GM12878 (cell line): ENCODE results near the gene NOP10. TPM values are rescaled to one million over a fixed set of nuclear protein-coding genes. Genes with fewer than 3 reads are reported as not detected.
A peak's percentile ranks its signal among the peaks of the same experiment; 100 is the strongest.

Experiments used
- ATAC-seq: fragments of 200-7000 bp; cut with Tn5 transposase; 3 replicates; pipeline ENCODE4 v1.9.1; 2020; ENCODE audit warnings: mild to moderate bottlenecking, moderate library complexity
- BruUV-seq: library from RNA; stranded (reverse); fragments of 400-500 nt; replicated peaks from 2 replicates; lab custom pipeline; 2021; lab: Mats Ljungman, UMichigan
- CTCF ChIA-PET: fragments of 300-600 bp; sonication (Branson Sonifier 250); formaldehyde crosslinking; extraction: SDS; loops from one replicate; lab custom pipeline; 2021; ENCODE audit warnings: inconsistent platforms; lab: Yijun Ruan, JAX
- POLR2A ChIA-PET: fragments of 350-600 bp; formaldehyde crosslinking; extraction: SDS; loops from one replicate; lab custom pipeline; 2021; ENCODE audit warnings: inconsistent platforms; lab: Charles Lee
- RAD21 ChIA-PET: fragments of 300-600 bp; sonication (Branson Sonifier 250); formaldehyde crosslinking; loops from one replicate; lab custom pipeline; 2023; ENCODE audit warnings: antibody characterized with exemption; ENCODE audit not compliant: unreplicated experiment; lab: Charles Lee
- SMC1A ChIA-PET: fragments of 300-600 bp; sonication (Branson Sonifier 250); formaldehyde crosslinking; loops from one replicate; lab custom pipeline; 2023; ENCODE audit not compliant: unreplicated experiment, uncharacterized antibody; lab: Charles Lee
- DNase-seq: peaks from one replicate; pipeline ENCODE4 v3.0.0-alpha.2; 2011; ENCODE audit warnings: low read depth, low spot score
- FAIRE-seq: peaks from 3 replicates; lab custom pipeline; 2011; peaks lifted over from hg19 to GRCh38; lab: Jason Lieb, UNC
- H2AFZ ChIP-seq: 2 replicates; pipeline ENCODE4 v1.6.0; 2011; ENCODE audit warnings: low read depth, low read length, control low read depth; ENCODE audit not compliant: control insufficient read depth
- H3K27ac ChIP-seq: 2 replicates; pipeline ENCODE4 v1.5.1; 2011; ENCODE audit warnings: control low read depth; ENCODE audit not compliant: control insufficient read depth, insufficient read depth
- H3K27me3 ChIP-seq, 2 experiments: replicated peaks in 1 of 2; 2 replicates each; pipeline versions ENCODE4 v1.6.0 to v1.6.1; 2011; ENCODE audit warnings: low read length in 1 of 2; ENCODE audit not compliant: control insufficient read depth in 2 of 2, insufficient read depth in 2 of 2
- H3K36me3 ChIP-seq, 2 experiments: 2 replicates each; pipeline ENCODE4 v1.5.1; 2011; ENCODE audit warnings: low read length in 1 of 2; ENCODE audit not compliant: control insufficient read depth in 2 of 2, insufficient read depth in 2 of 2
- H3K4me1 ChIP-seq: 2 replicates; pipeline ENCODE4 v1.6.1; 2011; ENCODE audit warnings: mild to moderate bottlenecking, low read length, moderate library complexity, mixed read lengths; ENCODE audit not compliant: control insufficient read depth, insufficient read depth
- H3K4me2 ChIP-seq: 2 replicates; pipeline ENCODE4 v1.6.0; 2011; ENCODE audit warnings: control low read depth; ENCODE audit not compliant: control insufficient read depth, insufficient read depth
- H3K4me3 ChIP-seq: fragments of 200-600 bp; sonication (generic); 2 replicates; pipeline ENCODE4 v1.5.1; 2016
- H3K79me2 ChIP-seq: 2 replicates; pipeline ENCODE4 v1.6.0; 2011; ENCODE audit warnings: low read length; ENCODE audit not compliant: control insufficient read depth, insufficient read depth
- H3K9ac ChIP-seq: 2 replicates; pipeline ENCODE4 v1.8.0; 2011; ENCODE audit warnings: low read length, control low read depth, mixed read lengths; ENCODE audit not compliant: control insufficient read depth, insufficient read depth
- H3K9me3 ChIP-seq: replicated peaks from 3 replicates; pipeline ENCODE4 v1.5.1; 2011; ENCODE audit warnings: mild to moderate bottlenecking, low read length; ENCODE audit not compliant: control insufficient read depth, insufficient read depth
- H4K20me1 ChIP-seq: 2 replicates; pipeline ENCODE4 v1.6.0; 2011; ENCODE audit not compliant: control insufficient read depth, insufficient read depth
- E2F4 ChIP-seq: IDR thresholded peaks from 2 replicates; pipeline ENCODE4 v1.6.1; 2012; ENCODE audit warnings: low read depth, low read length, improper control_type of control experiment
- MYB ChIP-seq: fragments of 150-350 bp; IDR thresholded peaks from 2 replicates; pipeline ENCODE4 v1.6.1; 2014; ENCODE audit warnings: mild to moderate bottlenecking, low read depth, low read length, borderline replicate concordance
- RUNX3 ChIP-seq: IDR thresholded peaks from 2 replicates; pipeline ENCODE4 v1.6.1; 2012; ENCODE audit warnings: low read length, inconsistent platforms
- WGBS: methylation state at CpG from one replicate; pipeline ENCODE4 v1.1.6; 2016; ENCODE audit warnings: low lambda C conversion rate; ENCODE audit not compliant: insufficient replicate concordance, insufficient coverage; ENCODE audit errors: missing lambda C conversion rate; 5-methylcytosine and 5-hydroxymethylcytosine counted together
- in situ Hi-C: fragments of 300-500 bp; cut with MboI; formaldehyde crosslinking; loops from 9 replicates; pipeline ENCODE4 v1.14.3; 2018; ENCODE audit warnings: mixed read lengths
- intact Hi-C: fragments of 100-400 bp; cut with micrococcal nuclease; formaldehyde crosslinking; loops from one replicate; pipeline ENCODE4 v1.14.2; 2022; ENCODE audit not compliant: unreplicated experiment
- polyA plus RNA-seq, 11 experiments: library from polyadenylated mRNA; depleted of rRNA in 4 of 11; unstranded in 6 of 11; stranded (reverse) in 5 of 11; fragments of >200 nt; fragmentation: Nextera tagmentation in 4 of 11; fragmentation: Illumina TruSeq in 1 of 11; extraction: Ambion mirVana in 4 of 11; extraction: Trizol in 1 of 11; gene quantifications; 1 replicate in 1 of 11; 2 replicates in 10 of 11; pipeline versions ENCODE4 v1.2.1 to v1.2.3, GENCODE V29; 2011 to 2016; ENCODE audit warnings: inconsistent platforms in 2 of 11, missing spikeins in 2 of 11, low read depth in 1 of 11
- total RNA-seq, 4 experiments: library from RNA; depleted of rRNA in 3 of 4; stranded (reverse); fragments of >200 nt in 3 of 4; fragmentation: Illumina TruSeq in 1 of 4; extraction: Trizol in 1 of 4; gene quantifications; 2 replicates each; pipeline versions ENCODE4 v1.2.1 to v1.2.3, GENCODE V29; 2013 to 2021

Gene NOP10
- total and polyA plus RNA-seq, 10 of the 15 experiments (the other 5 are each of a cell fraction or from before 2014, with no cell fraction given) = 225 to 1,778 (median 537) TPM

GRCh38 chr15:34314491-34315490, 28.1 kb downstream of the NOP10 start:
- in situ Hi-C loops (no loop called here), intact Hi-C loops (no loop called here)
- ChIA-PET CTCF (interaction anchor here (0.6 to 2.6 kb wide), 4 partner anchors 49 to 81 kb away, joined by 3 to 9 read pairs (median 6); partner anchors contain the start of gene LPCAT4), POLR2A (interaction anchor here (0.7 to 2.3 kb wide), 3 partner anchors 15 to 29 kb away, joined by 3 to 8 read pairs (median 4); no protein-coding TSS in a partner anchor), RAD21 (interaction anchor here (1.3 to 2.3 kb wide), 3 partner anchors 14 to 73 kb away, joined by 4 to 20 read pairs (median 5); no protein-coding TSS in a partner anchor), SMC1A (interaction anchor here (0.8 to 6.6 kb wide), 9 partner anchors 11 to 95 kb away, joined by 3 to 107 read pairs (median 8); no protein-coding TSS in a partner anchor)
- H2AFZ ChIP-seq = no peak overlapping the region
- peaks cover 94% of the 10 kb centered on the region for H3K79me2 ChIP-seq
- no peaks in the 10 kb centered on the region for H4K20me1 ChIP-seq
- no peak for FAIRE-seq
- WGBS = 63% methylated on average over 3 of the region's 3 CpGs
- no peaks in the 10 kb centered on the region; the same call in 2 of the 3 replicates for H3K9me3 ChIP-seq
- no peak overlapping the region for H3K9ac ChIP-seq
- peaks cover 20% of the 10 kb centered on the region for H3K4me1 ChIP-seq
- no peaks in the 10 kb centered on the region for H3K27me3 ChIP-seq
- H3K4me3 ChIP-seq = peak overlapping the region; percentile 35; the same call in 1 of the 2 replicates
- peaks cover 0 to 17% of the 10 kb centered on the region in 2 experiments; a peak in 1 of 4 replicates for H3K36me3 ChIP-seq
- H3K4me2 ChIP-seq = peak overlapping the region; percentile 62; the same call in 1 of the 2 replicates
- BruUV-seq = TSS peak; percentile 28
- DNase-seq = no peak
- H3K27ac ChIP-seq = peak overlapping the region; percentile 25; the same call in 1 of the 2 replicates
- ATAC-seq = no peak
- TF ChIP-seq E2F4 = no peak
- no peak for TF ChIP-seq MYB
- peak; percentile 41; the same call in 1 of the 2 replicates for TF ChIP-seq RUNX3
